LNCaP clone FGC (cell line): ENCODE data around the gene ZNF616.
A peak's percentile ranks its signal among the peaks of the same experiment; 100 is the strongest.

Source experiments
- DNase-seq: peaks from one replicate; pipeline ENCODE4 v3.0.0-alpha.2; 2011; ENCODE audit warnings: low read depth
- H3K4me3 ChIP-seq: 2 replicates; pipeline ENCODE4 v1.5.1; 2011; ENCODE audit warnings: mild to moderate bottlenecking, low read depth, low read length, control low read depth
- CTCF ChIP-seq: IDR thresholded peaks from 2 replicates; pipeline ENCODE4 v1.5.1; 2012; ENCODE audit warnings: mild to moderate bottlenecking; ENCODE audit not compliant: control insufficient read depth, insufficient read depth; ENCODE audit errors: extremely low read depth

The ZNF616 gene

GRCh38 chr19:52170863-52171320 is 31.2 kb upstream of the ZNF616 start:
- DNase-seq: no peak
- no peak for TF ChIP-seq CTCF
- peak overlapping the region; percentile 75 for H3K4me3 ChIP-seq

GRCh38 chr19:52170304-52170703 is 30.6 kb upstream of the ZNF616 start:
- no peak for DNase-seq
- TF ChIP-seq CTCF: no peak
- peak overlapping the region; percentile 75 for H3K4me3 ChIP-seq

- TF ChIP-seq CTCF: no peak
- DNase-seq: no peak
- no peak overlapping the region for H3K4me3 ChIP-seq
These were observed 16.0 kb upstream of the ZNF616 start for GRCh38 chr19:52155596-52156359.

GRCh38 chr19:52148256-52148655 is 8.5 kb upstream of the ZNF616 start:
- DNase-seq: no peak
- TF ChIP-seq CTCF: no peak
- H3K4me3 ChIP-seq: no peak overlapping the region

- no peak for DNase-seq
- no peak overlapping the region for H3K4me3 ChIP-seq
- no peak for TF ChIP-seq CTCF
These were observed 2.4 kb upstream of the ZNF616 start for GRCh38 chr19:52142001-52142595.

- TF ChIP-seq CTCF: no peak
- no peak overlapping the region for H3K4me3 ChIP-seq
- DNase-seq: no peak
These were observed 1.5 kb upstream of the ZNF616 start for GRCh38 chr19:52141203-52141602.
